NCI-H2107 (cell line): ENCODE measurements around the gene SINHCAF.
"Not testable (repeated sequence)": the region's sequence is repeated elsewhere in the genome, so short reads cannot be mapped to it uniquely, and the experiment has no call there.

ENCODE experiments used
- DNase-seq: peaks from one replicate; lab custom pipeline; 2025; lab: John Stamatoyannopoulos, UW

SINHCAF gene

DNA sequence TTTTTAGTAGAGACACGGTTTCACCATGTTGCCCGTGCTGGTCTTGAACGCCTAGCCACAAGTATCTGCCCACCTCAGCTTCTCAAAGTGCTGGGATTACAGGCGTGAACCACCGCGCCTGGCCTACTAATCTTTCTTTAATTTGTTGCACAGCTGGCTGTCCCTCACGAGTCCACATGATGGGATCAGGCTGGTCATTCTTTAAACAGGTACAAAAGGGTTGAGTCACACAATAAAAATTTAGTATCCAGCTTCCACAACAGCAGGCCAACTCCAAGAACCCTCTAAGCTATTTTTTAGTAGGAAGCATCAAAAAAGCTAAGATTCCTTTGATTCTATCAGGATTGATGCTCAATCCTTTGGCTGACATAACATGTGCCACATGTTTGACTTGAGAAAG lies 17.8 kb downstream of the SINHCAF start:
- DNase-seq: no peak

DNA sequence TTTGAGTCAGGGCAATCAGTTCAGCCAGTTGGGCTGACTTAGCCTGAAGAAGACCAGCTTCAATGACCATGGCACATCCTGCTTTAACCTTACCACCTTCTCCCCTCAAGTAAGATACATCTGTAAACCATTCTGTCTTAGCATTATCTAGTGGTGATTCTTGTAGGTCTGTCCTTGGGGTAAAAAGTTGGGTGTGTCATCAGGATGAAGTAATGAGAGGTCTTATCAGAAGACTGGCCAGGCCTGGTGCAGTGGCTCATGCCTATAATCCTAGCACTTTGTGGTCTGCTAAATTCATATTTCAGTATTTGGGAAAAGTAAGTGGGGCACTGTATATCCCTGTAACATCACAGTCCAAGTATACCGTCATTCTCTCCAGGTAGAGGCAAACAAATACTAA lies 19.1 kb downstream of the SINHCAF start:
- no peak for DNase-seq

DNA sequence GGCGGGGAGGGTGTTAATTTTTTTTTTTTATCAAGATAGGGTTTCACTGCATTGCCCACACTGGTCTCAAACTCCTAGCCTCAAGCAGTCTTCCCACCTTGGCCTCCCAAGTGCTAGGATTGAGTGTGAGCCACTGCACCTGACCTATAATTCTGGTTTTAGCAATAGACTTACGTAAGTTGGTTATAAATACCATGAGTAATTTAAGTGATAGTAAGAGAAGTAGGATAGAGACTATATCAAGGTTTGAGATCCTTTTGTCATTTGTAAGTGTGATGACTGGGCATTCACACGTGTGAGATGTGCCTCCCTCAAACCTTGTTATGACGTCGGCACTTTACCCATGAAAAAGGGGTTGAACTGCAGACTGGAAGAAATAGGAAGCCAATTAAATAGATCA lies 22.5 kb downstream of the SINHCAF start:
- DNase-seq: no peak

DNA sequence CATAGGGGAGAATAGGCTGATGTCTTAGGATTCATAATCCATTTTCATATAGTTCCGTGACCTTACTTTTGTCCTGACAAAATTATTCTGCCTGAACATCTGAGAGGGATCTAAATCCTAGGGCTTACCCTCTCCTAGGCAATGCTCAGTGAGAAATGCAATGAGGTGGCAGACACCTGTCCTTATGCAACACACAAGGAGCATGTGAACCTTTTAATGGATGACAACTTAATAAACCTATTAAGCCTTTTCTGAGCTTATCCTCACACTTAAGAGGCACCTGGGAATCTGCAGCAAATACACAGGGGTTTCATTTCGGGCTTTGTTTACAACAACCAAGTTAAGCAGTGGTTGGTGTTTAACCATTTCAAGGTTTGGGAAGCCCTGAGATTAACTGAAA lies 24.6 kb downstream of the SINHCAF start:
- DNase-seq: no peak

DNA sequence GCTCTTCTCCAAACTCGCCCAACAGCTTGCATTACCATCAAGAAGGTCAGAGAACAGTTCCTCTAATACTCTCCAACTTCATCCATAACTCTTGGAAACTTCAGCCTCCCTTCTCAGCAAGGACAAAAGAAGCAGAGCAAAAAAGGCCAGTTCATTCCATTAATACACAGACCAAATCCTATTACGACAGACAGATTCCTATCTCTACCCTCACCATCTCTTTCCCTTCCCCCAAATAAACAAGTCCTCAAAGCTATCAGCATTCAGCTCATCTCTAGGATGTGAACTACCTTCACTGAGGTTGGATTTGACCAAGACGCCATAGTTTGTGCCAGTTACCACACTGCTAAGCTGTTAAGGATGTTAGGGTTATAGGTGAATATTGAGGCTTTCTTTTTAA lies 25.2 kb downstream of the SINHCAF start:
- no peak for DNase-seq

DNA sequence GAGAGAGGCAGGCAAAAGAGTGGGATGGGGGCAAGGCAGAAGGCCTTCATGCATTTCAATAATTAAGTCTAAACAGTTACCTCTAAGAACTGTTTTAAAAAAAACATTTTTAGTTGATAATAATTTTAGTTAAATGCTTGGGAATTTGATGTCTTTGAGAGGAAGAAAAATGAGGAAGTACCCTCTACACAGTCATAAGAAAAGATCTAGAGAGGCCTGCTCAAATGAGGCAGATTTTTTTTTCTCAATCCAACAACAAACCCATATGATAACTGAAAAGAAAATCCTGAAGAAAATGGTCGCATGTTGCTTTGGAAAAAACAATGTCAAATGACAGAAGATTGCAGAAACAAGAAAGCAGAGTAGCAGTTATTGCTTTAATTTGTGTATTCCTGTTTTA lies 25.6 kb downstream of the SINHCAF start:
- no peak for DNase-seq

DNA sequence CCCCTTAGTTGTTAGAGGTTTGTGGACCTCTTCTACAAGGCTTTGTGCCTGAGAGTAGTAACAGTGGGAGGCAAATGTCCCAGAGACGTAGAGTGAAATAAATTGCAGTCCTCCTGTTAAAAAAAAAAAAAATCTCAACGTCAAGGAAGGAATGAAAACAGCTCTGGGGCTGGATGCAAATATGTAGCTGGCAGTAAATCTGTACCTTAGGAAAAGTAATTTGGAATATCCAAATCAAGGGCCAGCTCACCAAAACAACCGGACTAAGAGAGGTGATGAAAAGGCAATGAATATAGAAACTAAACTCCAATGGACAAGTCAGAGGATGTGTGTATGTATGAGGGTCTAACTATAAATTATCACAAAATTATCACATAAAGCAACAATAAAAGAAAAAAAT lies 27.0 kb downstream of the SINHCAF start:
- no peak for DNase-seq

DNA sequence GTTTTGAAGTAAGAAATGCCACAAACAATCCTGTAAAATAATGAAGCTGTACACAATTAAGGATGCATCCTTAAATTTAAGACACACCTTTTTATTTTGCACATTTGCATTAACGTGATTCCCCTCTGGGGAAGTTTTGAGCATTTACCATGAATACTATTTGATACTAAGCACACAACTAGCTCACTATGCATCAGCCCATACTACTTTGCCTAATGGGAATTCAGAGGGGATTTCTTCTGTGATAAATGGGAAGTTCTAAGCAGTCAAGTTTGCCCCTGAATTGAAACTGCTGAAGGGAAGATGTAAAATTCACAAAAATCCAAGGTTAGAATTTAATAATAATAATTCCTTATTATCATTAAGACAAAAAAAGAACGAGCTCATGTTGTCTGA lies 27.4 kb downstream of the SINHCAF start:
- DNase-seq: no peak

DNA sequence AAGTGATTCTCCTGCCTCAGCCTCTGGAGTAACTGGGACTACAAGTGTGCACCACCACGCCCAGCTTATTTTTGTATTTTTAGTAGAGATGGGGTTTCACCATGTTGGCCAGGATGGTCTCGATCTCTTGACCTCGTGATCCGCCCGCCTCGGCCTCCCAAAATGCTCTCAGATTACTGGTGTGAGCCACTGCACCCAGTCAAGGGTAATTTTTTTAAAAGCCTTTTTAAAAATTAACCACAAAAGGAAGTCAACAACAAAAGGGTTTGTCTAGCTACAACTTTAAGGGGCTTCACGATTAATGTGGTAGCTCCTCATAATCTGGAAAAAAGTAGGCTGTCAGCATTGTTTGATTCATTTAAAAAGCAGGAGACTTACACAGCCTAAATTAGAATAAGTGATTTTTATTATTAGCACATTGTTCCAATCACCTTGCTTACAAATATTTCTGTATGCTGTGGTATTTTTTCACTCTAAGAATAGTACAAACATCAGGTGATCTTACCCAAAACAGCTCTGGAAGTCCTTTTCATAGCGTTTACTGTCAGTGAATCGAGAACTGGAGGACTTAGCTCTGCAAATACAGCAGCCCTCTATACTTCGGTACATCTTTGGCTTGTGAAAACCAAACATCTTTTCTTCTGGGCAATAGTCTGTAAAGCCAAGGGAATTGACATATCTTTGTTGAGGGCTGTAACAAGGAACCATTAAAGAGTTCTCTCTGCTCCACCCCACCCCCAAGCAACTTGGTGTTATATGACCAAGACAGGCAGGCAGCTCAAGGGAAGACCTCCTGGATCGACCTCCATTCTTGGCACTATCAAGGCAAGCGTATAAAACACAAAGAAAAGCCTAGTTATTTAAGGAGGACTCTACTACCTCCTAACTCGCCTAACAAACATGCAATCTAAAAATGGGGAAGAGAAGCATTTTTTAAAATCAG lies 28.1 kb downstream of the SINHCAF start:
- DNase-seq: no peak

DNA sequence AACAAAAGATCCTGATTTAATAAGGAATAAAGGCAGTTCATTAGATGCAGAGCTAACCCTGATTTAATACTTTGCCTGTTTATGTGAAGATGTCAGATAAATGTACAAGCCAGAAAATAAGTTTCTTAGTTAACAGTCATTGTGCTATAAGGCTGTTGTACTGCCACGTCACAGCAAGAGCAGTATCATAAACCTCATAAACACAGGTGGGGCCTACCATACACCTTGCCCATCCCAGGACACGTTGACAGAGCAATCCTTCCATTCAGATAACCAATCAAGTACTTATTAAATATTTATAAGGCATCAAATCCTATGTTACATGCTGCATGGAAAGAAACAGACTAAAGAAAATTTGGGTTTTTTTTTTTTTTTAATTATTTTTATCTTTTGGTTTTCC lies 36.5 kb downstream of the SINHCAF start:
- DNase-seq: no peak

DNA sequence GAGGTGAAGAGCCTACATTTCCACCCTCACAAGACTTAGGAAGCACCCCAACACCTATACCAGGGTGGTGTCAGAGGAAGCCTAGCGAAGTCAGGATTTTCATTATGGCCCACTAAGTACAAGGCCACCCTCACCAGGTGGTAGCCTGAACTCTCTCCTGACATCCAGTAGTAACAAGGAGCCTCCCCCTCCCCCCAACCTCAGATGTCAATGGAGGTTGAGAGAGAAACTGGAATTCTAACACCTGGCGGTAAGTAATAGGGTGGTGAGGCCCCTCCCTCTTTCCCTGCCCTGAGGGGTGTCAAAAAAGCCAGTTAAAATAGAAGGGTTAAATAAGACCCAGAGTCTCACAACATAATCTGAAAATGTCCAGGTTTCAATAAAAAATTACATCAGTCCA lies 37.6 kb downstream of the SINHCAF start:
- DNase-seq: no peak

DNA sequence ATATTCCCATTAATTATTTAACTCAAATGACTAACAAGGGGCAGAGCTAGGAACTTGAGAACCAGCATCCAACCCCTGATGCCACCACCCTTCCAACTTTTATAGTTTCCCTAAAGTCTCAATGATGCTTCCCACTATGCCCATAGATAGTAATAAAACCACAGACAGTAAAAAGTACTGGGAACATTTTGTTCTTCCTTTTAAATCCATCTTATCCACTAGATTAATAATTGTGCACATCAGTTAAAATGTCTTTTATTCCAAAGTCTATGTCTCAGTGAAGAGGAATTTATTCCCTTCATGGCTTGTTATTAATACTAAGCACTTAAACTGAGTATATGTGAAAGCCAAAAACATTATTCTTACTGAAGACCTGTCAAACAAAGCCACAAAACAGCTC lies 45.8 kb downstream of the SINHCAF start:
- DNase-seq: no peak

DNA sequence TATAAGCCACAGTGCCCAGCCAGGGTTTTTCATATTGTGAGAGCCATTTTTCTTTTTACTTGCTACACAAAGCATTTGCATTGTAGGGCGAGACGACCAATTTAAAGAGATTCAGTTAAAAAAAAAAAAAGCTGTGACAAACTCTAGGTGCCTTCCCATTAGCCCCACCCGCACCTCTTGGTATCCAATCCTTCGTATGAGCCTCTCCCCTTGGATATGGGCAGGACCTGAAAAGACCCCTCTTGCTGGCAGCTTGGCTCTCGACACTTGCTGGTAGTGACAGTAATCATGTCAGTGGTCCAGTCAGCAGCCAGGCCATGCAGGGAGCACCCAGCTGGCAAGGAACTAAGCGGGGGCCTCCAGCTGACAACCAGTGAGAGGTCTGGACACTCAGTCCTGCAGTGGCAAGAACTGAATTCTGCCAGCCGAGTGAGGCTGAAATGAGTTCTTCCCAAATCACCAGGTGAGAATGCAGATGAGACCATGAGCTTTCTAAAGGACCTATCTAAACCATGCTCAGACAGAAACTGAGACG lies 46.5 kb downstream of the SINHCAF start:
- no peak for DNase-seq

DNA sequence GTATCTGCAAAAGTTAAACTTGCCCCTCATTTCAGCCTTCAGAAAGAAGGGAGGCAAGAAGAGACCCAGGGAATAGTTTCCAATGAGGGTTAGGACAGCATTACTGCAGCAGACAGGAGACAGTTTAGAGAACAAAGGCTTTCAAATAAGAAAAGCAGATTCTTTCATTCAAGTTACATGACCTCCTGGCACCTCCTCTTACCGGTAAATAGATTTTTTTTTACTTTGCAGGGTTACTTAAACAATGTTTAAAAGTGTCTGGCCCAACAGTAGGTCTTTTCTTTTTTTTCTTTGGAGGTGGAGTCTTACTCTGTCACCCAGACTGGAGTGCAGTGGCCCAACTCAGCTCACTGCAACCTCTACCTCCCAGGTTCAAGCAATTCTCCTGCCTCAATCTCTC lies 47.1 kb downstream of the SINHCAF start:
- no peak for DNase-seq

DNA sequence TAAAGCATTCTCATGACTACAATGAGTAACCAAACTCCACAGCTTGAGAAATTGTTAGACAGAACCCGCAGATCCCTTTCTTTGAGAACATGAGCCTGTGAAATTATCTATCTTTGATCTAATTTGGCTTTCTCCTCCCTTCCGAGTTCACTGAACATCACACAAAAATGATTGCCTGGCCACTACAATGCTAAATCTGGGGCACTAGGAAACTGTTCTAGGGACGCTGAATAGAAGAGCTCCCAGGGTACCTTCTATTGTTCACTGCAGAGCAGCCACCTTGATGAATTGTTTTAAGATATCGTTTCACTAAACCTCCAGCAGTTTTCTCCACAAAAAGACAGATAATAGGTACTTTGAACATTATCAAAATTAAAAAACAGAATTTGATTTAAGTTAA lies 47.5 kb downstream of the SINHCAF start:
- DNase-seq: no peak

DNA sequence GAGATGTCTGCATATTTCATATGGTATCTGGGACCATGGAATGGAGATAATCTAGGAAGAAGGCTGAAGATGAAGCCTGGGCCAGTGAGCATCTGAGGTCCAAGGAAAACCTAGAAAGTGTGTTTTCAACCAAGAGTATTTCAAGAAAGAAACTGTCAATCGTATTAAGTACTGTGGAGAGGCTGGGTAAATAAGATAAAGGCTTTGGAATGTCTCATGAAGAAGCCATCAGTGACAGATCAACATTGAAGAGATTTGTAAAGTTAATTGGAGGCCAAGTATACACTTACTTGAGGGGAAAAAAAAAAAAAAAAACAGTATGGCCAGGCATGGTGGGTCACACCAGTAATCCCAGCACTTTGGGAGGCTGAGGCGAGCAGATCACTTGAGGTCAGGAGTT lies 48.9 kb downstream of the SINHCAF start:
- DNase-seq: no peak

DNA sequence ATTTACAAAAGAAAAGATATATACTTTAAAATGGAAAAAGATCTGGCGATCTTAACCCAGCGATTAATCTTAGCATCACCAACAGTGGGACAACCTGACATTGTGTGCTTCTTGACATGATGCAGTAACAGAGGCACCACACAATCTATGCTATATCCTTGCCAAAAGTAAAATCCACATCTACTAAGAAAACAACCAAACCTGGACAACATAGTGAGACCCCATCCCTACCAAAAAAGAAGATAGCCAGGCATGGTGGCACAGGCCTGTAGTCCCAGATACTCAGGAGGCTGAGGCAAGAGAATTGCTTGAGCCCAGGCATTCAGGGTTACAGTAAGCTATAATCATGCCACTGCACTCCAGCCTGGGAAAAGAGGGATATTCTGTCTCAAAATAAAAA lies 50.5 kb downstream of the SINHCAF start:
- no peak for DNase-seq

DNA sequence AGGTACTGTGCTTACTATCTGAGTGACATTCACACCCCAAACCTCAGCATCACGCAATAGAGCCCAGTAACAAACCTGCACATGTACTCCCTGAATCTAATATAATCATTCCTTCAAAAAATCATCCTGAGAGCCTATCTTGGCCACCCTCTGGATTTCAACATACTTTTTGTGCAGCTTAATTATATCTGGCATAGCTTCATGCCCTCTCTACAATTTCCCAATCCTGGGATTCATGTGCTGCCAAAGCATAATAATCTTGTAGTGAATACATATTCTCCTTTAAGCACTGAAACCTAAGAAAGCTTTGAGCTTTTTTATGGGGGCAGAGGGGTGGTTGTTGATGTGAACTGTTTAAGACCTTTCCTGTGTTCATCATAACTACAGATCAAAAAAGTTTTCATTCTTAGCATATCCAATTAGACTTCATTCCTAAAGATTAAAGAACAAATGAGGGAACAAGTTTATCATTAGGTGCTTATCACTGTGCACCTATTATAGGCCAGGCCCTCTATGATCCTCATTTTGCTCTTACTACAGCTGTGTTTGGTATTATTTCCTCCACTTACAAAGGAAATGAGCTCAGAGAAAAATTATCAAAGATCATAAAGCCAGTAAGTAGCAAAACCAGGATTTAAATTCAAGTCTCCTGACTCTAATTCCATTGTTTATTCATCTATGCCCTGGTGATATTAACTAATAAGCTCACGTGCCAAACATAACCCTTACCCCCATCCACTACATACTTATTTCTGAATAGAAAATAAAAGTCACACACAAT lies 51.2 kb downstream of the SINHCAF start:
- DNase-seq: no peak

DNA sequence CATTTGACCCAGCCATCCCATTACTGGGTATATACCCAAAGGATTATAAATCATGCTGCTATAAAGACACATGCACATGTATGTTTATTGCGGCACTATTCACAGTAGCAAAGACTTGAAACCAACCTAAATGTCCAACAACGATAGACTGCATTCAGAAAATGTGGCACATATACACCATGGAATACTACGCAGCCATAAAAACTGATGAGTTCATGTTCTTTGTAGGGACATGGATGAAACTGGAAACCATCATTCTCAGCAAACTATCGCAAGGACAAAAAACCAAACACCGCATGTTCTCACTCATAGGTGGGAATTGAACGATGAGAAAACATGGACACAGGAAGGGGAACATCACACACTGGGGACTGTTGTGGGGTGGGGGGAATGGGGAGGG lies 52.2 kb downstream of the SINHCAF start:
- DNase-seq: not testable (repeated sequence)

DNA sequence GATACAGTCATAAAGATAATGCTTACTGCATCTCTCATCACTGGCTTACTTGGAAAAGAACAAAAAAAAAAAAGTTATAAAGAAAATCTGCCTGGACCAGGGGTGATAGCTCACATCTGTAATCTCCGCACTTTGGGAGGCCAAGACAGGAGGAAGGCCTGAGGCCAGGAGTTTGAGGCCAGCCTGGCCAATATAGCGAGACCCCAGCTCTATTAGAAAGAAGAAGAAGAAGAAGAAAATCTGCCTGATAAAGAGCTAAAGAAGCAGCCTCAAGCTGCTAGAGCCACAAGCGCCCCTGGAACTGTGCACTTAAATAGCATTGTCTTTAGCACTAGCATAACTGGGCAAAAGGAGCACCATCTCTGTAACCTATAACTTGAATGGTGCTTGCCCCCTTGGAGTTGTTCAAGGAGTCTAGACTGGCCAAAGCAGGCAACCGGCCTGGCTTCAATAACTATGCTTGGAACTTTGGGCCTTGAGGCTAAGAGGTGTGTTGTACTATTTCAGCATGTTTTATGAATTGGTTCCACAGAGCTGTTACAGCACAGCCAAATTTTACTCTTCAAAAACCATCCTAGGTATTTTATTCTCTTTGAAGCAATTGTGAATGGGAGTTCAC lies 53.2 kb downstream of the SINHCAF start:
- no peak for DNase-seq

DNA sequence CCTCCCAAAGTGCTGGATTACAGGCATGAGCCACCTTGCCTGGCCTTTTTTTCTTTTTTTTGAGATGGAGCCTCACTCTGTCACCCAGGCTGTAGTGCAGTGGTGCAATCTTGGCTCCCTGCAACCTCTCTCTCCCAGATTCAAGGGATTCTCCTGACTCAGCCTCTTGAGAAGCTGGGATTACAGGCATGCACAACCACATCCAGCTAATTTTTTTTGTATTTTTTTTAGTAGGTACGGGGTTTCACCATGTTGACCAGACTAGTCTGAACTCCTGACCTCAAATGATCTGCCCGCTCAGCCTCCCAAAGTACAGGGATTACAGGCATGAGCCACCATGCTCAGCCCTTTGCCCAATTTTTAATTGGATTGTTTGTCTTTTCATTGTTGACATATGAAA lies 58.0 kb downstream of the SINHCAF start:
- no peak for DNase-seq

DNA sequence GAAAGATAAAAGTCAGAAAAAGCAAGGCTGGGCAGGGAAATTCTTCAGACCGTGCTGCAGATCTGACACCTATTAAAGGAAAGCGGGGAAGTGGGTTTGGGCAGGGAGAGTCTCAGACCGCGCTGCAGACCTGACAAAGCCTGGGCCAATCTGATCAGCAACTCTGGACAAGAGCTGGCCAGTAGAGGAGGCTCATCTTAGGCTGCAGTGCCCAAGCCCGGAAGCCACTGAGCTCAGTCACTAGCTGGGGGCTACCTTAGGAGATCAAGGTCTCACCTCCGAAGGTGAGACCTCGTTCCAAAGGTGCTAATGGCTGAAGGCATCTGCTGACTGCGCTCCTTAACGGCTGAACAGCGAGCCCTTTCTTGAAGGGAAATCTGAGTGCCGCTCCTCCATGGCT lies 60.2 kb downstream of the SINHCAF start:
- no peak for DNase-seq

DNA sequence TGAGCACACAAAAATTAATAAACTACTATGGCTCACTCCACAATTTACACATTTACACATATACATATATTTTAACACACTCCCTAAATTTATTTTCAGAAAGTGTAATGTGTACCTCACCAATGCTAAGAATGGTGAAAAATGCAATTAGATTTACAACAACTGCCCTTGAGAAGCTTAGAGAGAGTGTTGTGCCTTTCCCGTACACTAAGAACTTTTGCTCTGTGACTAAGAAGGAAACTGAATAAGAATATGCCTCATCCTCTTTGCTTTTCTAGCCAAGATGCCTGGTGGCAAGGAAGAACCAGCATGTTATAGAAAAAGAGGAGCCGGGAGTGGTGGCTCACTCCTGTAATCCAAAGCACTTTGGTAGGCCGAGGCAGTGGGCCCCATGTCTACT lies 62.3 kb downstream of the SINHCAF start:
- DNase-seq: no peak
